Spleen (tissue), 7 donors: ENCODE measurements around the gene APBB3.

Experiments used
- POLR2A ChIP-seq, 3 donors: fragments of 450-650 bp; IDR thresholded peaks; one replicate each; pipeline ENCODE4 v1.5.1; 2017; ENCODE audit warnings: antibody characterized with exemption in 3 of 3, mild to moderate bottlenecking in 1 of 3
- TF ChIP-seq, protein P1 (sequence below), 11 experiments: fragments of 200-600 bp in 7 of 11; fragments of 450-650 bp in 4 of 11; sonication (generic) in 4 of 11; IDR thresholded peaks in 8 of 11; conservative IDR thresholded peaks in 3 of 11; 1 replicate in 7 of 11; 2 replicates in 4 of 11; pipeline versions ENCODE4 v1.4.0 to v1.8.0; 2016 to 2021; ENCODE audit warnings: antibody characterized with exemption in 11 of 11, inconsistent platforms in 4 of 11, mild to moderate bottlenecking in 1 of 11
- donor health status: DM: no; HTN: no; CAD: no; lungs with moderate emphysema.
- donor health status: DM: no; HTN: no; CAD: no.
- donor health status: DM: no; HTN: no; CAD: no.

DNA sequence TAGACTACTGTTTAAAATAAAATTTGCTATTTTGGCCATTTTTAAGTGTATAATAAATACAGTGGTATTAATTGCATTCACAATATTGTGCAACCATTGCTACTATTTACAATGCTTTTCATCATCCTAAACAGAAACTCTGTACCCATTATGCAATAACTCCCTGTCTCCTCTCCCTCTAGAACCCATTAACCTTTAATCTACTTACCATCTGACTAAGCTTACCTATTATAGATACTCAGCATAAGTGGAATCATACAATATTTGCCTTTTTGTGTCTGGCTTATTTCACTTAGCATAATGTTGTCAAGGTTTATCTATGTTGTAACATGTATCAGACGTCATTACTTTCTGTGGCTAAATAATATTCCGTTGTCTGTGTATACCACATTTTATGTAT is 42.6 kb upstream of the APBB3 start:
- TF ChIP-seq, protein P1, sequence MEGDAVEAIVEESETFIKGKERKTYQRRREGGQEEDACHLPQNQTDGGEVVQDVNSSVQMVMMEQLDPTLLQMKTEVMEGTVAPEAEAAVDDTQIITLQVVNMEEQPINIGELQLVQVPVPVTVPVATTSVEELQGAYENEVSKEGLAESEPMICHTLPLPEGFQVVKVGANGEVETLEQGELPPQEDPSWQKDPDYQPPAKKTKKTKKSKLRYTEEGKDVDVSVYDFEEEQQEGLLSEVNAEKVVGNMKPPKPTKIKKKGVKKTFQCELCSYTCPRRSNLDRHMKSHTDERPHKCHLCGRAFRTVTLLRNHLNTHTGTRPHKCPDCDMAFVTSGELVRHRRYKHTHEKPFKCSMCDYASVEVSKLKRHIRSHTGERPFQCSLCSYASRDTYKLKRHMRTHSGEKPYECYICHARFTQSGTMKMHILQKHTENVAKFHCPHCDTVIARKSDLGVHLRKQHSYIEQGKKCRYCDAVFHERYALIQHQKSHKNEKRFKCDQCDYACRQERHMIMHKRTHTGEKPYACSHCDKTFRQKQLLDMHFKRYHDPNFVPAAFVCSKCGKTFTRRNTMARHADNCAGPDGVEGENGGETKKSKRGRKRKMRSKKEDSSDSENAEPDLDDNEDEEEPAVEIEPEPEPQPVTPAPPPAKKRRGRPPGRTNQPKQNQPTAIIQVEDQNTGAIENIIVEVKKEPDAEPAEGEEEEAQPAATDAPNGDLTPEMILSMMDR (IDR thresholded peaks at IDR 0.05 in 8 of 11, conservative IDR thresholded peaks at IDR 0.05 in 3 of 11) = no peak
- no peak for TF ChIP-seq POLR2A (IDR thresholded peaks at IDR 0.05)
